Left lobe of liver (tissue), 2 donors: ENCODE data around the gene SRSF2. TPM values are rescaled to one million over a fixed set of nuclear protein-coding genes. Genes with fewer than 3 reads are reported as not detected.
A peak's percentile ranks its signal among the peaks of the same experiment; 100 is the strongest.
"Not testable (repeated sequence)": the region's sequence is repeated elsewhere in the genome, so short reads cannot be mapped to it uniquely, and the experiment has no call there.

Experiments used
- ATAC-seq: fragments of 200-7000 bp; cut with Tn5 transposase; one replicate; pipeline ENCODE4 v1.9.1; 2020; ENCODE audit warnings: mild to moderate bottlenecking, moderate library complexity
- DNase-seq: peaks from one replicate; pipeline ENCODE4 v3.0.0-alpha.2; 2020; ENCODE audit warnings: low spot score
- total RNA-seq: library from RNA; stranded (reverse); gene quantifications from one replicate; pipeline ENCODE4 v1.2.1, GENCODE V29; 2021
- donor health status: DM: no; HTN: no; CAD: no; lungs with moderate emphysema.
- donor health status: DM: no; HTN: yes; CAD: no.

SRSF2 gene
- total RNA-seq, 1 donor from 2014 or later, result 78.1 TPM

- no peak for DNase-seq
- no peak for ATAC-seq
Observed at GRCh38 chr17:76702941-76703637, 34.0 kb downstream of the SRSF2 start.

- DNase-seq (no peak), ATAC-seq (no peak)
Observed at GRCh38 chr17:76702076-76702475, 35.1 kb downstream of the SRSF2 start.

- DNase-seq, result no peak
- no peak for ATAC-seq
Observed at GRCh38 chr17:76701471-76701967, 35.6 kb downstream of the SRSF2 start.

GRCh38 chr17:76700617-76701470 lies 36.3 kb downstream of the SRSF2 start:
- peak; percentile 52 for ATAC-seq
- DNase-seq, result no peak

- ATAC-seq (no peak), DNase-seq (no peak)
Observed at GRCh38 chr17:76700270-76700616, 36.9 kb downstream of the SRSF2 start.

GRCh38 chr17:76698466-76698977 lies 38.6 kb downstream of the SRSF2 start:
- DNase-seq, ATAC-seq: not testable (repeated sequence)

GRCh38 chr17:76697702-76698465 lies 39.2 kb downstream of the SRSF2 start:
- DNase-seq (no peak), ATAC-seq (no peak)

GRCh38 chr17:76696763-76697701 lies 40.1 kb downstream of the SRSF2 start:
- ATAC-seq, result peak; percentile 43
- no peak for DNase-seq

- DNase-seq, result no peak
- ATAC-seq, result peak; percentile 36
Observed at GRCh38 chr17:76695059-76695831, 41.9 kb downstream of the SRSF2 start.

- ATAC-seq (no peak), DNase-seq (no peak)
Observed at GRCh38 chr17:76691379-76692191, 45.5 kb downstream of the SRSF2 start.

- ATAC-seq (no peak), DNase-seq (no peak)
Observed at GRCh38 chr17:76690596-76691280, 46.4 kb downstream of the SRSF2 start.

- ATAC-seq (no peak), DNase-seq (no peak)
Observed at GRCh38 chr17:76689859-76690258, 47.3 kb downstream of the SRSF2 start.

GRCh38 chr17:76688165-76688622 lies 48.9 kb downstream of the SRSF2 start:
- no peak for ATAC-seq
- no peak for DNase-seq

- no peak for ATAC-seq
- no peak for DNase-seq
Observed at GRCh38 chr17:76687298-76688164, 49.6 kb downstream of the SRSF2 start.

GRCh38 chr17:76686538-76687297 lies 50.4 kb downstream of the SRSF2 start:
- DNase-seq, result no peak
- ATAC-seq, result no peak

- no peak for DNase-seq
- ATAC-seq, result peak; percentile 28
Observed at GRCh38 chr17:76685846-76686245, 51.3 kb downstream of the SRSF2 start.
